ENCODE data around the gene ZNF687. TPM values are rescaled to one million over a fixed set of nuclear protein-coding genes. Genes with fewer than 3 reads are reported as not detected.
A peak's percentile ranks its signal among the peaks of the same experiment; 100 is the strongest.

The ZNF687 gene
- polyA plus RNA-seq, 1 of the 3 experiments (the other 2 are of a cell fraction): 15.8 TPM

DNA sequence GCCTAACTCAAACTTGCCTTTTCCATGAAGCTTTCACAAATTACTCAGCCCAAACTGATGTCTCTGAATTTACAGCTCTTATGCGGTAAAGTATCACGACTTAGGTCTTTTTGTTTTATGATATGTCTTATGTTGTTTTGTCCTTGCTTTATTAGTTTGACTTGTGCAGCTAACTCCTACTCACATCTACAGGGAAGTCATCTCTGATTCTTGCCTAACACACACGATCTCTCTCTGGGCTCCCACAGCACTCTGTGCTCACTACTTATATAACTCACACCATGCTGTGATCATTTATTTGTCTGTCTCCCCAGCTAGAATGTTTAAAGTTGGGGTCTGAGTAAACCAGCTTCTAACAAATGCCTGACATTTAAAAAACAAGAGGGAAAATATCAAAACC is 54.5 kb downstream of the ZNF687 start:
- H3K27me3 ChIP-seq (ENCODE audit: insufficient read depth): no peaks in the 10 kb centered on the region
- H2AFZ ChIP-seq (ENCODE audit: low read depth): no peak overlapping the region
- no peaks in the 10 kb centered on the region for H3K36me3 ChIP-seq (replicated peaks in 1 of 2; ENCODE audit: control insufficient read depth in 1 of 2, insufficient read depth in 2 of 2, low read length in 1 of 2)
- H3K4me1 ChIP-seq (ENCODE audit: control insufficient read depth in 1 of 2, insufficient read depth in 2 of 2, low read depth in 1 of 2, low read length in 1 of 2): no peaks in the 10 kb centered on the region; a peak in 2 of 4 replicates
- no peaks in the 10 kb centered on the region for H3K9me3 ChIP-seq
- no peak for DNase-seq
- H3K9ac ChIP-seq: no peak overlapping the region
- WGBS (ENCODE audit: low lambda C conversion rate): 93% methylated on average over 3 of the region's 3 CpGs
- H3F3A ChIP-seq (replicated peaks; ENCODE audit: insufficient read depth): peaks cover 15% of the 10 kb centered on the region
- H3K4me2 ChIP-seq: no peak overlapping the region
- ChIA-PET CTCF (interaction anchor here (11.2 kb wide), 1 partner anchor 30 kb away, joined by 309 read pairs; no protein-coding TSS in a partner anchor), POLR2A (interaction anchor here (1.1 kb wide), 1 partner anchor 9 kb away, joined by 4 read pairs; the partner anchor contains the start of gene PI4KB)
- TF ChIP-seq RCOR1 (IDR thresholded peaks at IDR 0.05; ENCODE audit: low read length) (no peak), POLR2AphosphoS5 (IDR thresholded peaks at IDR 0.05; ENCODE audit: low read depth, low read length) (no peak), MXI1 (IDR thresholded peaks at IDR 0.05; ENCODE audit: low read depth, low read length) (no peak), RXRA (IDR thresholded peaks at IDR 0.05; ENCODE audit: borderline replicate concordance, low read depth) (no peak), RAD21 (IDR thresholded peaks at IDR 0.05; ENCODE audit: low read length) (no peak), SIN3A (IDR thresholded peaks at IDR 0.05; ENCODE audit: borderline replicate concordance, low read depth, low read length) (no peak), FOXJ3 (CRISPR knock-in tag; IDR thresholded peaks at IDR 0.05) (no peak)
- TF ChIP-seq, protein P1, sequence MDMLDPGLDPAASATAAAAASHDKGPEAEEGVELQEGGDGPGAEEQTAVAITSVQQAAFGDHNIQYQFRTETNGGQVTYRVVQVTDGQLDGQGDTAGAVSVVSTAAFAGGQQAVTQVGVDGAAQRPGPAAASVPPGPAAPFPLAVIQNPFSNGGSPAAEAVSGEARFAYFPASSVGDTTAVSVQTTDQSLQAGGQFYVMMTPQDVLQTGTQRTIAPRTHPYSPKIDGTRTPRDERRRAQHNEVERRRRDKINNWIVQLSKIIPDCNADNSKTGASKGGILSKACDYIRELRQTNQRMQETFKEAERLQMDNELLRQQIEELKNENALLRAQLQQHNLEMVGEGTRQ (IDR thresholded peaks at IDR 0.05; ENCODE audit: borderline replicate concordance, low read depth, low read length): no peak
- H3K9me2 ChIP-seq: no peaks in the 10 kb centered on the region
- no peak overlapping the region for H3K4me3 ChIP-seq (ENCODE audit: low read depth in 2 of 2, low read length in 1 of 2)
- no peak overlapping the region for H3K27ac ChIP-seq (ENCODE audit: low read depth in 2 of 2, low read length in 1 of 2)
- H4K20me1 ChIP-seq (ENCODE audit: insufficient read depth): no peaks in the 10 kb centered on the region
- no peaks in the 10 kb centered on the region for H3K79me2 ChIP-seq (ENCODE audit: insufficient read depth)

- Histone ChIP-seq H2AFZ (ENCODE audit: low read depth) (no peak overlapping the region), H3K27ac (ENCODE audit: low read depth in 2 of 2, low read length in 1 of 2) (peak overlapping the region; percentile 58 to 70), H3K4me1 (ENCODE audit: control insufficient read depth in 1 of 2, insufficient read depth in 2 of 2, low read depth in 1 of 2, low read length in 1 of 2) (peaks cover 6 to 7% of the 10 kb centered on the region in 2 experiments; a peak in 2 of 4 replicates), H3K36me3 (replicated peaks in 1 of 2; ENCODE audit: control insufficient read depth in 1 of 2, insufficient read depth in 2 of 2, low read length in 1 of 2) (peaks cover 6 to 34% of the 10 kb centered on the region in 2 experiments), H3K79me2 (ENCODE audit: insufficient read depth) (peaks cover 2% of the 10 kb centered on the region), H3K9ac (no peak overlapping the region), H3F3A (replicated peaks; ENCODE audit: insufficient read depth) (peaks cover 11% of the 10 kb centered on the region), H3K9me2 (no peaks in the 10 kb centered on the region), H3K27me3 (ENCODE audit: insufficient read depth) (no peaks in the 10 kb centered on the region), H4K20me1 (ENCODE audit: insufficient read depth) (no peaks in the 10 kb centered on the region), H3K9me3 (no peaks in the 10 kb centered on the region), H3K4me3 (ENCODE audit: low read depth in 2 of 2, low read length in 1 of 2) (no peak overlapping the region; a peak in 1 of 4 replicates), H3K4me2 (peak overlapping the region; percentile 29; the same call in 1 of the 2 replicates)
- POLR2A ChIA-PET: interaction anchor here (0.7 to 1.9 kb wide), 4 partner anchors 14 to 60 kb away, joined by 3 to 10 read pairs (median 8); partner anchors contain the start of genes PI4KB and ZNF687
- peak; percentile 67 for DNase-seq
- WGBS (ENCODE audit: low lambda C conversion rate): 38% methylated on average over 7 of the region's 7 CpGs
- CTCF ChIA-PET: interaction anchor here (0.6 to 11.2 kb wide), 53 partner anchors 11 to 769 kb away, joined by 3 to 309 read pairs (median 5); partner anchors contain the start of genes PI4KB, PSMB4, PSMD4 and VPS72
- TF ChIP-seq CTCF (IDR thresholded peaks at IDR 0.05) (peak; percentile 77), RFX5 (IDR thresholded peaks at IDR 0.05; ENCODE audit: low read length) (peak; percentile 71; the same call in 1 of the 2 replicates), TEAD4 (IDR thresholded peaks at IDR 0.05; ENCODE audit: borderline replicate concordance, insufficient read depth) (no peak), SMC3 (IDR thresholded peaks at IDR 0.05; ENCODE audit: low read depth, low read length) (peak; percentile 83), RAD21 (IDR thresholded peaks at IDR 0.05; ENCODE audit: low read length) (peak; percentile 90), SIN3A (IDR thresholded peaks at IDR 0.05; ENCODE audit: borderline replicate concordance, low read depth, low read length) (peak; percentile 63; the same call in 1 of the 2 replicates), MEF2A (IDR thresholded peaks at IDR 0.05; ENCODE audit: borderline replicate concordance, low read depth) (no peak)
- TF ChIP-seq, protein P2, sequence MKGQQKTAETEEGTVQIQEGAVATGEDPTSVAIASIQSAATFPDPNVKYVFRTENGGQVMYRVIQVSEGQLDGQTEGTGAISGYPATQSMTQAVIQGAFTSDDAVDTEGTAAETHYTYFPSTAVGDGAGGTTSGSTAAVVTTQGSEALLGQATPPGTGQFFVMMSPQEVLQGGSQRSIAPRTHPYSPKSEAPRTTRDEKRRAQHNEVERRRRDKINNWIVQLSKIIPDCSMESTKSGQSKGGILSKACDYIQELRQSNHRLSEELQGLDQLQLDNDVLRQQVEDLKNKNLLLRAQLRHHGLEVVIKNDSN (IDR thresholded peaks at IDR 0.05; ENCODE audit: borderline replicate concordance, low read depth): peak; percentile 38; the same call in 1 of the 2 replicates
- TF ChIP-seq, protein P1 (IDR thresholded peaks at IDR 0.05; ENCODE audit: borderline replicate concordance, low read depth, low read length): no peak
These were observed 59.0 kb downstream of the ZNF687 start for GRCh38 chr1:151340870-151341754.
